AG04449 (cell line): Measurements from ENCODE around the gene FOXP1.

ENCODE experiments used
- CTCF ChIA-PET: fragments of 350-600 bp; formaldehyde crosslinking; extraction: SDS; loops from one replicate; lab custom pipeline; 2021; ENCODE audit warnings: antibody characterized with exemption; lab: Yijun Ruan, JAX
- POLR2A ChIA-PET: fragments of 400-600, 350-600 bp; formaldehyde crosslinking; extraction: SDS; loops from one replicate; lab custom pipeline; 2020; ENCODE audit warnings: antibody characterized with exemption, inconsistent platforms; lab: Yijun Ruan, JAX
- DNase-seq: peaks from one replicate; pipeline ENCODE4 v3.0.0-alpha.2; 2010; ENCODE audit warnings: low read depth, low spot score
- H3K4me3 ChIP-seq: 2 replicates; pipeline ENCODE4 v1.5.1; 2011; ENCODE audit warnings: low read depth, mild to moderate bottlenecking, control low read depth, low read length
- TF ChIP-seq, protein P1 (sequence below): IDR thresholded peaks from one replicate; pipeline ENCODE4 v1.5.1; 2011; ENCODE audit warnings: mild to moderate bottlenecking, moderate library complexity, low read length, control low read depth, inconsistent platforms; ENCODE audit not compliant: insufficient read depth; ENCODE audit errors: missing control alignments

FOXP1 gene

DNA sequence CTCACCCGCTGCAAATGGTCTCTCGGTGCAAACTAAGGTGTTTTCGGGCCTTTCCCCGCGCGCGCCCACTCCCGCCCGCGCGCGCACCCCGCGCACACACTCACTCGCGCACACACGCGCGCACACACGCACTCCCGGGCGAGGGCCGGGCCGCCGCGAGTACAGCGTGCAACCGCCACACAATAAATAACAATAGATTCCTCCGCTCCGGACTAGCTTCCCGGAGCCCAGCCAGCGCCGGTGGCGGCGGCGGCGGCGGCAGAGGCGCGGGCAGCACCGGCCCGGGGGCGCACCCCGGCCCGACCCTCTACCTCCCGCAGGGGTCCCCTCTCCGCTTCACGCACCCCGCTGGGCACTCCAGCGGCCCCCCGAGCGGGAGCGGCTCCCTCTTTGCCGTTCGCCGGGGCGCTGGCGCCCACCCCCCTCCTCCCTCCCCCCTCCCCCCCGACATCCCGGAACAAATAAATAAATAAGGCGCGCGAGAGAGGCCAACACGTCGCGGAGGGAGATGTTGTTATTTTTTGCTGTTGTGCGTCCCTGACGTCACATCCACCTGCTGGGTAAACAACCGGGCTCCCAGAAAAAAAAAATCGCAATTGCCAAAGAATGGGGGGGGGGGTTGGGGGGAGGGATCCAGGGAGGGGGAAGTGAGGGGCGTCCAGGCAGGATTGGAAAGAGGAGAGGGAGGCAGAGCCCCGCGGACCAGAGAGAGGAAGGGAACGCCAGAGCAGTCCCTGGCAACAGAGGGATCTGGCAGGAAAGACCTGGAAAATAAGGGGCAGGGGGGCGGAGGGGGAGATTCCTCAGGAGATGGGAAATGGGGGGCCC, at the start of gene FOXP1:
FOXP1 (minus strand) TSS at position 163 of the 828 bp plus-strand sequence. CDS start 385,347 bp downstream, outside the sequence.
- DNase-seq, result no peak
- H3K4me3 ChIP-seq, result peak within 1 kb of the TSS; percentile 88
- CTCF ChIA-PET, result interaction anchor here (0.8 to 3.2 kb wide), 6 partner anchors 14 to 142 kb away, joined by 3 to 14 read pairs (median 3); no protein-coding TSS in a partner anchor
- TF ChIP-seq, protein P1, sequence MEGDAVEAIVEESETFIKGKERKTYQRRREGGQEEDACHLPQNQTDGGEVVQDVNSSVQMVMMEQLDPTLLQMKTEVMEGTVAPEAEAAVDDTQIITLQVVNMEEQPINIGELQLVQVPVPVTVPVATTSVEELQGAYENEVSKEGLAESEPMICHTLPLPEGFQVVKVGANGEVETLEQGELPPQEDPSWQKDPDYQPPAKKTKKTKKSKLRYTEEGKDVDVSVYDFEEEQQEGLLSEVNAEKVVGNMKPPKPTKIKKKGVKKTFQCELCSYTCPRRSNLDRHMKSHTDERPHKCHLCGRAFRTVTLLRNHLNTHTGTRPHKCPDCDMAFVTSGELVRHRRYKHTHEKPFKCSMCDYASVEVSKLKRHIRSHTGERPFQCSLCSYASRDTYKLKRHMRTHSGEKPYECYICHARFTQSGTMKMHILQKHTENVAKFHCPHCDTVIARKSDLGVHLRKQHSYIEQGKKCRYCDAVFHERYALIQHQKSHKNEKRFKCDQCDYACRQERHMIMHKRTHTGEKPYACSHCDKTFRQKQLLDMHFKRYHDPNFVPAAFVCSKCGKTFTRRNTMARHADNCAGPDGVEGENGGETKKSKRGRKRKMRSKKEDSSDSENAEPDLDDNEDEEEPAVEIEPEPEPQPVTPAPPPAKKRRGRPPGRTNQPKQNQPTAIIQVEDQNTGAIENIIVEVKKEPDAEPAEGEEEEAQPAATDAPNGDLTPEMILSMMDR, result no peak
- POLR2A ChIA-PET, result interaction anchor here (0.6 to 3.8 kb wide), 11 partner anchors 41 to 480 kb away, joined by 3 to 30 read pairs (median 4); no protein-coding TSS in a partner anchor

DNA sequence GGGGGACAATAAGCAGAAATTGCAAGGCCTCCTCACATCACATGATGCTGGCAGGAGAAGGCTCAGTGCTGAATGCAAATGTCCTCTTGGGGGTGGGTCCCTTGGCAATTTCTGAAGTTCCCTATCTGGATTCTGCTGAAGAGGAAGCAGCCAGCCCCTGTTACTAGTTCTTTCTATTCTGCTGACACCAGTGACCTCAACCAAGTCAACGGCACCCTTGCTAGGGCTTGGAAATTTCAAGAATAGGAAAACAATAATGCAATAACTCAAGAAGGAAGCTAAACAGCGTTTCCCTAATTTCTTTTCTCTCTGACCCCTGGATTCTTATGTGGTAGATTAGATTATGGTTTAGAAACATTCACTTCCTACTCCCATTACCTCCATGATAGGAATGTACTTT, 46.2 kb upstream of the FOXP1 start:
- TF ChIP-seq, protein P1, result no peak
- ChIA-PET CTCF (no interaction called here), POLR2A (no interaction called here)
- no peak for DNase-seq
- H3K4me3 ChIP-seq, result no peak overlapping the region

DNA sequence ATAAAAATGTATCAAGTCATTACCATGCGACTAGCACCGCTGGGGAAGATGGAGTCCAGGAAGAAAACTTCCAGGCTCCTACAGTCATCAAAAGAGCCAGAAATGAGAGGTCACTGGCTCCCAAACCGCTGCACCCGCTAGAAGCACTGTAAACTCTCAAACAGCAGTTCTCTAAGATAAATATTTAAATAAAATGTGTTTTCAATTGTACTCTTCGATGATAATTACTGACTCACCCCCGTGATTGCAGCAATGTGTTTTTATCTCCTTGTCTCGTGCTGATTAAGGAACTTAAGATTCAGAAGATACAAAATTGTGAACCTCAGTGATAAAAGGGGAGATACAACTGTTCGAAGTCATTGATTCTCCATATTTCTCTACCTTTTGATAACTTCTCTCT, 45.8 kb upstream of the FOXP1 start:
- TF ChIP-seq, protein P1, result no peak
- no peak for DNase-seq
- no peak overlapping the region for H3K4me3 ChIP-seq
- ChIA-PET CTCF (interaction anchor here (1.3 kb wide), 1 partner anchor 52 kb away, joined by 5 read pairs; no protein-coding TSS in a partner anchor), POLR2A (no interaction called here)

DNA sequence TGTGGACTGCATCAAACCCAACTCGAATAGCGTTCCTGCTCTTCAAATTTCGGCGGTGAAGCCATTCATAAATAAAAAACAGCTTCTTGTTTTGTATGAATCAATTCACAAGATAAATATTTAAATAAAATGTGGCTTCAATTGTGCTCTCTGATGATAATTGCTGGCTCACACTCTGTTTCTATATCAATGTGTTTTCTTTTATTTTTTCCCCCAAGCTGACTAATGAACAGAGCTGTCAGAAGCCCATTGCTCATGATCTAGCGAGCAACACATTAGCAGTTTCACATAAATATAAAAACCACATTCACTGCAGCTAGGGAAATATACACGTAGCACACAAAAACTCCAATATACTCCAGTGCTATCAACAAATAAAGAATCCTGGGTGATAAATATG, 45.0 kb upstream of the FOXP1 start:
- ChIA-PET POLR2A (no interaction called here), CTCF (interaction anchor here (1.0 to 1.3 kb wide), 2 partner anchors 25 to 53 kb away, joined by 3 to 5 read pairs; no protein-coding TSS in a partner anchor)
- TF ChIP-seq, protein P1, result no peak
- no peak overlapping the region for H3K4me3 ChIP-seq
- DNase-seq, result no peak

DNA sequence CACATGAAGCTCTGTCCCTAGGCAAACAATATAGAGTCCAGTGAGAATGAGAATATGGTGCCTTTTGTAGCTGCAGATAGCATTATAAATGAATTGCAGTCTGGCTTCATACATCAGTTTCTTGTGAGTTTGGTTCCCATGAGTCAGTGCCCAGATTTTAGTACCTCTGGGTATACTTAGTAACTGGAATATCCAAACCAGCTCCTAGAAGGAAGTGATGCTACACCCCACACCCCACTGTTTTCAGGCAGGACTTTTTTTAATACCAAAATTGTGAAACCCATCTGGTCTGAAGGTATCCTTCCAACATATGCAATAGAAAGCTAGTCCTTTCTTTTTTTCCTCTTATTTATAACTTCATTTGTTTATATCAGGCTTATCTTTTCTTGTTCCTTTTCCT, 42.1 kb upstream of the FOXP1 start:
- DNase-seq, result no peak
- POLR2A ChIA-PET, result no interaction called here
- no peak overlapping the region for H3K4me3 ChIP-seq
- TF ChIP-seq, protein P1, result no peak
- CTCF ChIA-PET, result no interaction called here

DNA sequence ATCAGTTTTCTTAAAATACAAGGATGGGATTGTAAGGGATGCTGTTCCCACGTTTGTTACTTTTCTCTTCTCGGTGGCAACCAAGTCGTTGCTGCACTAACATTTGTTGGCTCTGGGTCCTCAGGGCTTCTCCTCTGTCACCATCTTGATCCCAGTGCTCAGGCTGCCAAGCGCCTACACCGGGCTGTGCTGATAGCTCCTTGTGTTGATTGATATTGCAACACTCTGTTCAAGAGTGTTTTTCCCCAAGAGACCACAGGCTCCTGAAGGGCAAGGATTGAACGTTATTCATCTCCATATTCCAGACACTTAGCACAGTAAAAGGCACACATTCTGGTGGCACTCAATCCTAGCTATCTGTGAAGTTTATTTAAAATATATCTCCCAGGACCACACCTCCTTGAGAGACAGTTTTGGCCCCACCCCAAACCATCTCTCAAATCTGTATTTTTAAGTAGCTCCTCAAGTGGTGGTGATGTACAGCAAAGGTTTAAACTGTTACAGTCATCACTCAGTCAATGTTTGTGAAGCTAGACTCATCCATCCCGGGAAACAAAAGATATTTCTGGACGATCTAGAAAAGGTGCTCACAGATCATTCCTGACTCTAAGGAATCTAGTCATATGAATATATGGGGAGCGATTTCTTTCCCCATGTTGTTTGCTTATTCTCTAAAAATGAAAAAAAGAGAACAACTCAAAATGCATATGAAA, 38.5 kb upstream of the FOXP1 start:
- CTCF ChIA-PET, result no interaction called here
- no peak overlapping the region for H3K4me3 ChIP-seq
- POLR2A ChIA-PET, result no interaction called here
- TF ChIP-seq, protein P1, result no peak
- DNase-seq, result no peak
